Measurements from ENCODE around the gene ARHGEF17. TPM values are rescaled to one million over a fixed set of nuclear protein-coding genes. Genes with fewer than 3 reads are reported as not detected.
A peak's percentile ranks its signal among the peaks of the same experiment; 100 is the strongest.

ARHGEF17 gene
- total RNA-seq, 4 donors from 2014 or later, result 10.2 to 18.8 (median 14.7) TPM

DNA sequence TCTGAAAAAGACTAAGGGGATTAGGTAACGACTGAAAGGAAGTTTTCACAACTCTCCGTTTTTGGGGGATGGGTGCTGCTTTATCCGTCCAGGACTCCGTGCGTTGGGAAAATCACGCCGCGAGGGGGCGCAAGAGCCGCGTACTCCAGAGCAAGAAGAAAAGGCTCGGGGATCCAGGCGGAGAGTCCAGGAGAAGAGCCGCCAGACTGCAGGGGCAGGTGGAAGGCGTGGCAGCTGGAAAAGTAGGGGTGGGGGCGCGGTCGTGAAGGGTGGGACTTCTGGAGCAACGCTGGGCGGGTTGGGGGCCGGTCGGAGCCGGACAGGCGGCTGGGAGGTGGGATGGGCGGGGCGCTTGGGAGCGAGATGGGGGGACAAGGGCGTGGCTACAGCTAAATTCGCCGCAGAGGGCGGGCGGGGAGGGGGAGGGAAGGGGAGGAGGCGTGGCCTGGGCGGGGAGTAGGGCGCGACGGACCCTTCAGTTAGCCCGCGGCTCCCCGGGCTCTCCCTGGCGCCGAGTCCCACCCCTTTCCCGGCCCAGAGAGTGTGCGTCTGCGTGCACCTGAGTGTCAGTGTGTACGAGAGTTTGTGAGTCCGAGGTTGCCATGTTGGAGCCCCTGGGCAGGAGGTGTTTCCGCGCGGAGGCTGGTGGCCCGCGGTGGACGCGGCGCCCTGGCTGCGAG is 613 bp upstream of the ARHGEF17 start:
- DNase-seq (ENCODE audit: low spot score in 2 of 2), result peak; percentile 96 to 99
- H3K4me3 ChIP-seq (ENCODE audit: low read depth, poor library complexity, severe bottlenecking), result peak overlapping the region; percentile 46
- 0 to 1% methylated on average over 39 to 41 of the region's 56 CpGs for WGBS, 2 donors
- intact Hi-C loops (cut with DNase I; ENCODE audit: low total_unique reads), result loop anchor here (10.0 kb wide), 1 partner anchor 77 kb away; no protein-coding TSS in a partner anchor
- no peak for TF ChIP-seq POLR2A (IDR thresholded peaks at IDR 0.05)
- TF ChIP-seq, protein P1, sequence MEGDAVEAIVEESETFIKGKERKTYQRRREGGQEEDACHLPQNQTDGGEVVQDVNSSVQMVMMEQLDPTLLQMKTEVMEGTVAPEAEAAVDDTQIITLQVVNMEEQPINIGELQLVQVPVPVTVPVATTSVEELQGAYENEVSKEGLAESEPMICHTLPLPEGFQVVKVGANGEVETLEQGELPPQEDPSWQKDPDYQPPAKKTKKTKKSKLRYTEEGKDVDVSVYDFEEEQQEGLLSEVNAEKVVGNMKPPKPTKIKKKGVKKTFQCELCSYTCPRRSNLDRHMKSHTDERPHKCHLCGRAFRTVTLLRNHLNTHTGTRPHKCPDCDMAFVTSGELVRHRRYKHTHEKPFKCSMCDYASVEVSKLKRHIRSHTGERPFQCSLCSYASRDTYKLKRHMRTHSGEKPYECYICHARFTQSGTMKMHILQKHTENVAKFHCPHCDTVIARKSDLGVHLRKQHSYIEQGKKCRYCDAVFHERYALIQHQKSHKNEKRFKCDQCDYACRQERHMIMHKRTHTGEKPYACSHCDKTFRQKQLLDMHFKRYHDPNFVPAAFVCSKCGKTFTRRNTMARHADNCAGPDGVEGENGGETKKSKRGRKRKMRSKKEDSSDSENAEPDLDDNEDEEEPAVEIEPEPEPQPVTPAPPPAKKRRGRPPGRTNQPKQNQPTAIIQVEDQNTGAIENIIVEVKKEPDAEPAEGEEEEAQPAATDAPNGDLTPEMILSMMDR (IDR thresholded peaks at IDR 0.05), result peak in 1 of 3 donors; percentile 52

DNA sequence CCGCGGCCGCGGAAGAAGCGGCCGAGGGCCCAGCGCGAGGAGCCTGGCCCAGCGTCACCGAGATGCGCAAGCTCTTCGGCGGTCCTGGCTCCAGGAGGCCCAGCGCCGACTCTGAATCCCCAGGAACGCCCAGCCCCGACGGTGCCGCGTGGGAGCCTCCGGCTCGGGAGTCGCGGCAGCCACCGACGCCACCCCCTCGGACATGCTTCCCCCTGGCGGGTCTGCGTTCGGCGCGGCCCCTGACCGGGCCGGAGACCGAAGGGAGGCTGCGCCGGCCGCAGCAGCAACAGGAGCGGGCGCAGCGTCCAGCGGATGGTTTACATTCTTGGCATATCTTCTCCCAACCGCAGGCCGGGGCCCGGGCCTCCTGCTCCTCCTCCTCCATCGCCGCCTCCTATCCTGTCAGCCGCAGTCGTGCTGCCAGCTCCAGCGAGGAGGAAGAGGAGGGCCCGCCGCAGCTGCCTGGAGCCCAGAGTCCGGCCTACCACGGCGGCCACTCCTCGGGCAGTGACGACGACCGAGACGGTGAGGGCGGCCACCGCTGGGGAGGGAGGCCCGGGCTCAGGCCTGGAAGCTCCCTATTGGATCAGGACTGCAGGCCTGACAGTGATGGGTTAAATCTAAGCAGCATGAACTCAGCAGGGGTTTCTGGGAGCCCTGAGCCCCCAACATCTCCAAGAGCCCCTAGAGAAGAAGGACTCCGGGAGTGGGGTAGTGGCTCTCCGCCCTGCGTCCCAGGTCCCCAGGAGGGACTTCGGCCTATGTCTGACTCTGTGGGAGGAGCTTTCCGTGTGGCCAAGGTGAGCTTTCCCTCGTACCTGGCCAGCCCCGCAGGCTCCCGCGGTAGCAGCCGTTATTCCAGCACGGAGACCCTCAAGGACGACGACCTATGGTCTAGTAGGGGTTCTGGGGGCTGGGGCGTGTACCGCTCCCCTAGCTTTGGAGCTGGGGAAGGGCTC is 1.2 kb downstream of the ARHGEF17 start:
- intact Hi-C loops (cut with DNase I; ENCODE audit: low total_unique reads), result loop anchor here (10.0 kb wide), 1 partner anchor 76 kb away; no protein-coding TSS in a partner anchor
- DNase-seq (ENCODE audit: low spot score in 2 of 2), result peak; percentile 70 to 97
- 15 to 38% methylated on average over 26 to 56 of the region's 78 CpGs for WGBS, 2 donors
- H3K4me3 ChIP-seq (ENCODE audit: low read depth, poor library complexity, severe bottlenecking), result peak overlapping the region; percentile 46
- TF ChIP-seq, protein P1 (IDR thresholded peaks at IDR 0.05), result no peak
- no peak for TF ChIP-seq POLR2A (IDR thresholded peaks at IDR 0.05)

DNA sequence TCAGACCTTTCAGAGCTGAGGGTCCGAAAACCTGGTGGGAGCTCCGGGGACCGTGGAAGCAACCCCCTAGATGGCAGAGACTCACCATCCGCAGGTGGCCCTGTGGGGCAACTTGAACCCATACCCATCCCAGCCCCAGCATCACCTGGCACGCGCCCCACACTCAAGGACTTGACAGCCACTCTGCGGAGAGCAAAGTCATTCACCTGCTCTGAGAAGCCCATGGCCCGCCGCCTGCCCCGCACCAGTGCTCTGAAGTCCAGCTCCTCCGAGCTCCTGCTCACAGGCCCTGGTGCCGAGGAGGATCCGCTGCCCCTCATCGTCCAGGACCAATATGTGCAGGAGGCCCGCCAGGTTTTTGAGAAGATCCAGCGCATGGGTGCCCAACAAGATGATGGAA is 2.0 kb downstream of the ARHGEF17 start:
- WGBS, 2 donors, result 87 to 97% methylated on average over 15 to 16 of the region's 16 CpGs
- intact Hi-C loops (cut with DNase I; ENCODE audit: low total_unique reads), result no loop called here
- DNase-seq (ENCODE audit: low spot score in 2 of 2), result no peak
- no peak overlapping the region for H3K4me3 ChIP-seq (ENCODE audit: low read depth, poor library complexity, severe bottlenecking)
- TF ChIP-seq POLR2A (IDR thresholded peaks at IDR 0.05), result no peak
- TF ChIP-seq, protein P1 (IDR thresholded peaks at IDR 0.05), result no peak

DNA sequence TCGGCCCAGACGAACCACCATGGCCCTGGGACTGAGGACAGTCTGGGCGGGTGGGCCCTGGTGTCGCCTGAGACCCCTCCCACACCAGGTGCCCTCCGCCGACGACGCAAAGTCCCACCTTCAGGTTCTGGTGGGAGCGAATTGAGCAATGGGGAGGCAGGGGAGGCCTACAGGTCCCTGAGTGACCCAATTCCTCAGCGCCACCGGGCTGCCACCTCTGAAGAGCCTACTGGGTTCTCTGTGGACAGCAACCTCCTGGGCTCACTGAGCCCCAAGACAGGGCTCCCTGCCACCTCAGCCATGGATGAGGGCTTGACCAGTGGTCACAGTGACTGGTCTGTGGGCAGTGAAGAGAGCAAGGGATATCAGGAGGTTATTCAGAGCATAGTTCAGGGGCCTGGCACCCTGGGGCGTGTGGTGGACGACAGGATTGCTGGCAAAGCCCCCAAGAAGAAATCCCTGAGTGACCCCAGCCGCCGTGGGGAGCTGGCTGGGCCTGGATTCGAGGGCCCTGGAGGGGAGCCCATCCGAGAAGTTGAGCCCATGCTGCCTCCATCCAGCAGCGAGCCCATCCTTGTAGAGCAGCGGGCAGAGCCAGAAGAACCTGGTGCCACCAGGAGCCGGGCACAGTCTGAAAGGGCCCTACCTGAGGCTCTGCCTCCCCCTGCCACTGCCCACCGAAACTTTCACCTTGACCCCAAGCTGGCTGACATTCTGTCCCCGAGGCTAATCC is 2.8 kb downstream of the ARHGEF17 start:
- intact Hi-C loops (cut with DNase I; ENCODE audit: low total_unique reads), result no loop called here
- 80 to 87% methylated on average over 16 to 19 of the region's 22 CpGs for WGBS, 2 donors
- TF ChIP-seq, protein P1 (IDR thresholded peaks at IDR 0.05), result no peak
- TF ChIP-seq POLR2A (IDR thresholded peaks at IDR 0.05), result no peak
- no peak for DNase-seq (ENCODE audit: low spot score in 2 of 2)
- H3K4me3 ChIP-seq (ENCODE audit: low read depth, poor library complexity, severe bottlenecking), result no peak overlapping the region

DNA sequence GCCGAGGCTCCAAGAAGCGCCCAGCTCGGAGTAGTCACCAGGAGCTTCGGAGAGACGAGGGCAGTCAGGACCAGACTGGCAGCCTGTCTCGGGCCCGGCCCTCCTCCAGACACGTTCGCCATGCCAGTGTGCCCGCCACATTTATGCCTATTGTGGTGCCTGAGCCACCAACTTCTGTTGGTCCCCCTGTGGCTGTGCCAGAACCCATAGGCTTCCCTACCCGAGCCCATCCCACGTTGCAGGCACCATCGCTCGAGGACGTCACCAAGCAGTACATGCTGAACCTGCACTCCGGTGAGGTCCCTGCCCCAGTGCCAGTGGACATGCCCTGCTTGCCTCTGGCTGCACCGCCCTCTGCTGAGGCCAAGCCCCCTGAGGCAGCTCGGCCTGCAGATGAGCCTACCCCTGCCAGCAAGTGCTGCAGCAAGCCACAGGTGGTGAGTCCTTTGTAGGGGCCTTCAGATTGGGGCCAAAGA is 3.4 kb downstream of the ARHGEF17 start:
- 70 to 80% methylated on average over 8 to 18 of the region's 18 CpGs for WGBS, 2 donors
- intact Hi-C loops (cut with DNase I; ENCODE audit: low total_unique reads), result no loop called here
- DNase-seq (ENCODE audit: low spot score in 2 of 2), result no peak
- no peak overlapping the region for H3K4me3 ChIP-seq (ENCODE audit: low read depth, poor library complexity, severe bottlenecking)
- TF ChIP-seq, protein P1 (IDR thresholded peaks at IDR 0.05), result no peak
- no peak for TF ChIP-seq POLR2A (IDR thresholded peaks at IDR 0.05)

All from lower leg skin (tissue), 4 donors.